HG02981 (cell line): ENCODE measurements around the gene CLNS1A.
"Not testable (repeated sequence)": the region's sequence is repeated elsewhere in the genome, so short reads cannot be mapped to it uniquely, and the experiment has no call there.

Experiments
- ATAC-seq: cut with Tn5 transposase; IDR thresholded peaks from one replicate; pipeline ENCODE4 v1.9.1; 2021; ENCODE audit warnings: mild to moderate bottlenecking, moderate library complexity; ENCODE audit not compliant: unreplicated experiment

Gene CLNS1A, protein sequence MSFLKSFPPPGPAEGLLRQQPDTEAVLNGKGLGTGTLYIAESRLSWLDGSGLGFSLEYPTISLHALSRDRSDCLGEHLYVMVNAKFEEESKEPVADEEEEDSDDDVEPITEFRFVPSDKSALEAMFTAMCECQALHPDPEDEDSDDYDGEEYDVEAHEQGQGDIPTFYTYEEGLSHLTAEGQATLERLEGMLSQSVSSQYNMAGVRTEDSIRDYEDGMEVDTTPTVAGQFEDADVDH

DNA sequence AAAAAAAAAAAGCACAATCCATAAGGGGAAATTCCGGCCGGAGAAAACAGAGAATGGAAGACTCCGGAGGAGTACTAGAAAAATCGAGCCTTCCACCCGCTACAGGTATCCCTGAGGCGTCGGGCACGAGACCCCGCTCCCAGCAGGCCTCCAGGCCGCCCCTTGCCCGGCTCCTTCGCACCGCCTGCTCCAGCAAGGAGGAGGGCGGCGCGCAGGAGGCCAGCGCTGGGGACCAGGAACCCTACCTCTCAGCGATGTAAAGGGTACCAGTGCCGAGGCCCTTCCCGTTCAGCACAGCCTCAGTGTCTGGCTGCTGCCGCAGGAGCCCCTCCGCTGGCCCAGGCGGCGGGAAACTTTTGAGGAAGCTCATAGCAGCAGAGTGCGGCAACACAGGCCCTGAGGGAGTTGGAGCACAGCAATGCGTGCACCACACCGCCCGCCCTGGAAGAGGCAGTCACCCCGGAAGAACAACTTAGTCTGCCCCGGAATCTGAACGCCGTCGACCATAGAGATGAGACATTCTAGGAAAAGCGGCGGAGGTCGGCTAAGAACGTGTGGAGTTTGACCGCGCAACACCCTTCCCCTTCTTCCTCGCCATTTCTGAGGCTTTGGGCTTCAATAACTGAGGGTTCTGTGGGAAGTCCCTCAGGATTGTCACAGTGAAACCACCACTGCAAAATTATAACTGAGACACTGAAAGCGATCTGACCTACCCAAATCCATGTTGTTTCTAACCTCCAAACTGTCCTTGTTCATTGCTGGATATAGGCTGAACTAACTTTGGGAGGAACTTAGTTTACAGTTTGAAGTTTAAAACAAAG, at the start of gene CLNS1A:
Gene CLNS1A, minus strand, starts transcription at position 450 of the 821 bp plus-strand sequence. Its CDS starts 80 bp downstream, at position 370.
- peak; percentile 94 for ATAC-seq

DNA sequence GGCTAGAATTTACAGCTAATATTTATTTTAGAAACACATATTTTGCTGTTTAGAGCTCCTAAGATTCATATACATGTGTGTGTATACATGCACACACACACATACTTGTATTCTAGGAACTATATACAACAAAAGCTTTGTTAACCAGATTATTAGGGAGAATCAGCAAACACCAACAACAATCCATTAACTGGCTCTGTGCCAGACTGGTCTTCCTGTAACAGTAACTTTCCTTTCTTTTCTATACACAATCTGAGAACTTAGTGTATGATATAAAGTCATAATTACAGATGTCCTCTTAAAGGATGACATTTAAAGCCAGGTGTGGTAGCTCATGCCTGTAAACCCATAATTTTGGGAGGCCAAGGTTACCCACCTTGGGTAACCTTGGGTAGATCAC, 49.5 kb upstream of the CLNS1A start:
- no peak for ATAC-seq

DNA sequence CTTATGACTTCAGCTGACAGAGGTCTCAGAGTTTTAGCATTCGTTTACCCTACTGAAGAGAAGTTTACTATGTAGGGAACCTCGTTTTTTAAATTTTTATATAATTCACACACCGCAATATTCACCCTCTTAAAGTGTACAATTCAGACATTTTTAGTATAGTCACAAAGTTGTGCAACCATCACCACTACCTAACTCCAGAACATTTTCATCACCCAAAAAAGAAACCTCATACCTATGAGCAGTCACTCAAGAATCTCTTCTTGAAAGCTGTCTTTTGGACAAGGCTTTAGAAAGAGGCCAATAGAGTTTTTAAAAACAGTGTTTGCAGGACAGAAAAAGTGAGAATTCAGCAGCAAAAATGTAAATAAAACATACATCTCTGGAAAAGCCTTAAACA, 39.5 kb upstream of the CLNS1A start:
- ATAC-seq = no peak

DNA sequence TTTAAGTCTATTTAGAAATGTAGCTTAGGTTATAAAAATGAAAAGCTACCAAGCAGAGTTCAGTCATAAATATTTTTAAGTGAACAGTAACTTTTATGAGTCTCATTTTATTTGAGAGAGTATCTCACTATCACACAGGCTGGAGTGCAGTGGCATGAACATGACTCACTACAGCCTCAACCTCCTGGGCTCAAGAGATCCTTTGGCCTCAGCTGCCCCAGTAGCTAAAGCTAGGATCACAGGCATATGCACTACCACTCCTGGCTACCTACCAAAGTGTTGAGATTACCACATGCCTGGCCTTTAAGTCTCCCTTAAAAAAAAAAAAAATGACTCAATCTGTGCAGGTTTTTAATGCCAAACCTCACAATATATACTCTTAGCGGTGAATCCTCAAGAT, 34.7 kb upstream of the CLNS1A start:
- no peak for ATAC-seq

DNA sequence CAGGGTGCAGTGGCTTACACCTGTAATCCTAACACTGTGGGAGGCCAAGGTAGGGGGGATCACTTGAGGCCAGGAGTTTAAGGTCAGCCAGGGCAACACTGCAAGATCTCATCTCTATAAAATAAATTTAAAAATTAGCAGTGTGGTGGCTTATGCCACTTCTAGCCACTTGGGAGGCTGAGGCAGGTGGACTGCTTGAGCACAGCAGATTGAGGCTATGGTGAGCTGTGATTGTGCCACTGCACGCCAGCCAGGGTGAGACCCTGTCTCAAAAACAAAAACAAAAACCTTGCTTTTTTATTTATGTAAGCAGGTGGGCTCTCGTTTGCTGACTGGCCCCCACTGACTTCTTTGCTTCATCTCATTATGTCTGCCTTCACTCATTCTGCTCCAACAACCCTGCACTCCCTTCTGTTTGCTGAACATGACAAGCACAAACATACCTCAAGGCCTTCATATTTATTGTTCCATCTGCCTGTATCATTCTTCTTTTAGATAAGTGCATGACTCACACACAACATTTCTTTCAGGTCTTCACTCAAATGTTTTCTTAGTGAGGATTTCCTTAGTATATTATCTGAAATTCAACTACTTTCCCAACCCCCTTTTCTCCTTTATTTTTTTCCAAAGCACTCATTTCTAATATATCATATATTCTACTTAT, 32.4 kb upstream of the CLNS1A start:
- no peak for ATAC-seq

DNA sequence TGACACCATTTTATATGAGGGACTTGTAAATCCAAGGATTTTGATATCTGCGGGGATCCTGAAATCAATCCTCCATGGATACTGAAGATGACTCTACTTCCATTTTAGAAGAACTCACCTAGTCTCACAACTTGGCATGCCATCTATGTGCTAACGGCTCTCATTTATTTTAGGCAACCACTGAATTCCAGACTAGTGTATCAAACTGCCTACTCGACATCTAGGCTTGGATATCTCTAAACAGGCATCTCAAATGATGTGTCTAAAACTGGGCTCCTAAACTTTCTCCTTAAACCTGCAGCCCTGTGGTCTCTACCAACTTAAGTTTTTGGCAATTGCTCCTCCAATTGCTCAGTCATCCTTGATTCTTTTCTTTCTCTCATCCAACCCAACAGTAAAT, 31.2 kb upstream of the CLNS1A start:
- no peak for ATAC-seq

- ATAC-seq = no peak
These were observed 27.8 kb upstream of the CLNS1A start for GRCh38 chr11:77665240-77665965.

DNA sequence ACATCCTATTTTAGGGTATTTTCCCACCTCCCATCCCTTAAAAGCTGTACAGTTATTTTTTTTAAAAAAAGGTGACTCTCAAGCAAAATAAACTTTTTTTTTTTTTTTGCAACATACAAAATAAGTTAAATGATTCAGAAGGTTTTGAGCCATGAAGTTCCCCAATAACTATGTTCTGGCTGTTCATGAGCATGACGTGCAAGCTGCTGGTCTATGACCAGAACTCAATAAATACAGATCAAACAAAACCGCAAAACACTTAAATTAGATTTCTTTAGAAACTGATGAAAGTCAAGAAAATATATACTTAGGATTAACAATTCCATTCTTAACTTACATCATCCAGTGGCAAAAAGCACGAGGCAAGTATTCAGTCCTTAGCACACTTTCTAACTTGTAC, 24.1 kb upstream of the CLNS1A start:
- no peak for ATAC-seq

- ATAC-seq = no peak
These were observed 23.4 kb upstream of the CLNS1A start for GRCh38 chr11:77660947-77661346.

GRCh38 chr11:77658213-77659013, 20.8 kb upstream of the CLNS1A start:
- ATAC-seq = no peak

GRCh38 chr11:77656362-77656761, 18.8 kb upstream of the CLNS1A start:
- ATAC-seq = no peak

GRCh38 chr11:77654770-77655434, 17.3 kb upstream of the CLNS1A start:
- ATAC-seq = no peak

DNA sequence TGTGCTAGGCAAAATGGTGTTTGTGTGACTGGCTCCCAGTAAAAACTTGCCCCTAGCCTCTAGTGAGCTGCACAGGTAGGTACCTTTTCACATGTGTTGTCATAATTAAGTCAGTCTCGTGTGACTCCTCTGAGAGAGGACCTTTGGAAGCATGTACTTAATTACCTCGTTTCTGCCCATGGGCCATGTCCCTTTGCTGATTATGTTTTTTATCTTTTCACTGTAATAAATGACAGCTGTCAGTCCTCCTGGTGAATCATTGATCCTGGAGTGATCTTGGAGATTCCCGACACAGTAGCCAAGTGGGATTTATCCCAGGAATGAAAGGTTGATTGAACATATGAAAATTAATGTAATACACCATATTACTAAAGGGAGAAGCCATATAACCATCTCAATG, 12.5 kb upstream of the CLNS1A start:
- no peak for ATAC-seq

DNA sequence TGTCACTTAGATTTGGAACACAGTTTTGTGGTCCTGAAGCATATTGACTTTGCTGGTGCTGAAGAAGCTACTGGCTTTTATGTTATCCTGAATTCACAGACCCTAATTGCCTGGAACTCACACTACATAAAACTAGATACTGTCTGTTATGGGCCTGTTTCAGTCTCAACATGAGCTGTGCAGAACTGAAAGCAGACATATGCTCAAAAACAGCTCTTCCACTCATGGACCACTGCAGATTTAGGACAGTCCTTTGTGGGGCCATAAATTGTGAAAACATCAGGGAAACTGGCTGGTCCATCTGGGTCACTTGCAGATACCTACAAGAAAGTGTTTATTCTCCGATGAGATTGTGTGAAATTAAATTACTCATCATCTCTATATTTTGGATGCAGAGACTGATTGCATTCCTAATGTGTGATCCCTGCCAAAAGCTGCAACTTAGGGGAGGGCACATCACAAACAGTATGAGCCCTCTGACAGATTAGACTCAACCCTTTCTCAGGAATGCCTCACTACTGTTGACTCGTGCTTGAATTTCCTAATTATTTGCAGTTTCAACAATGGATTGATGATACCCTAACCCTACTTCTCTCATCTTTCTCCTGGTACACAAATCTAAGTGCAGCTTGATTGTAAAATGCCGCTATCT, 10.2 kb upstream of the CLNS1A start:
- ATAC-seq = no peak

- ATAC-seq = no peak
These were observed 7.3 kb upstream of the CLNS1A start for GRCh38 chr11:77644887-77645286.

- ATAC-seq = no peak
These were observed 4.6 kb upstream of the CLNS1A start for GRCh38 chr11:77642228-77642627.

- ATAC-seq = no peak
These were observed 756 bp downstream of the CLNS1A start for GRCh38 chr11:77636731-77637344.

DNA sequence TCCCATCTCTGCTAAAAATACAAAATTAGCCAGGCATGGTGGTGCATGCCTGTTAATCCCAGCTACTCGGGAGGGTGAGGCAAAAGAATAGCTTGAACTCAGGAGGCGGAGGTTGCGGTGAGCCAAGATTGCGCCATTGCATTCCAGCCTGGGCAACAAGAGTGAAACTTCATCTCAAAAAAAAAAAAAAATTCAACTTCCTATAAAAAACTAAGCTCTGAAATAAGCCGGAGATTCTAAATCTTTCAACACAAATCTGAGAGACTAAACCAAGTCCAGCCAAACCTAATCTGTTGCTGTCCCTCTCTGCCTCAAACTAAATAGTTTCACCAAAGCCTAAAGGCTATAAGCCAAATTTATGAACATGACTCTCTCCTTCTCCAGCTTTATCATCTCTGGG, 3.7 kb downstream of the CLNS1A start:
- ATAC-seq = not testable (repeated sequence)

- ATAC-seq = no peak
These were observed 7.4 kb downstream of the CLNS1A start for GRCh38 chr11:77630157-77630710.
